Measurements from ENCODE around the gene TBC1D25. TPM values are rescaled to one million over a fixed set of nuclear protein-coding genes. Genes with fewer than 3 reads are reported as not detected.
"Not testable (repeated sequence)": the region's sequence is repeated elsewhere in the genome, so short reads cannot be mapped to it uniquely, and the experiment has no call there.

Gene TBC1D25
- total and polyA plus RNA-seq, 5 donors from 2014 or later = 14.9 to 32.5 (median 18.0) TPM

DNA sequence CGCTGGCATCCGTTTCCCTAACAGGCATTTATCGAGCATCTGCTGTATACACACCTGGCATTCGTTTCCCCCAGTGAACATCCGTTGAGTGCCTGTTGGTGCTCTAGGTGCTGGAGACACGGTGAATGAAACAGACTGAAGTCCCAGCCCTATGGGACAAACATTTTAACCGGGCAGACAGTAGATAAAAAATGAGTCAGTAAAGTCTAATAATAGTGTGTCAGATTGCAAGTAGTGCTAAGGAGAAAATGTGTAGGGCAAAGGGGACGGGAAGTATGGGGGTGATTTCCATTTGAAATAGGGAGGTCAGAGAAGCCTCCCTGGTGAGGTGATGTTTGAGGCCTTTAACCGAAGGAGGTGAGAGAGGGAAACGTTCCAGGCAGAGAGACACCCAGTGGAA, 23.2 kb upstream of the TBC1D25 start:
- Mint-ChIP-seq H3K4me3 (no peak overlapping the region), H3K4me1 (peaks cover 0 to 28% (median 14%) of the 10 kb centered on the region in 4 donors), H3K27ac (no peak overlapping the region), H3K9me3 (no peaks in the 10 kb centered on the region), H3K36me3 (peaks cover 9% of the 10 kb centered on the region), H3K27me3 (no peaks in the 10 kb centered on the region)
- no peak for ATAC-seq (ENCODE audit: low read depth in 2 of 2)
- H3K4me1 ChIP-seq (ENCODE audit: control insufficient read depth, insufficient read depth, low read length, poor library complexity, severe bottlenecking) = peaks cover 9% of the 10 kb centered on the region
- DNase-seq = no peak
- H3K27me3 ChIP-seq (ENCODE audit: control insufficient read depth, insufficient read depth, low read length) = no peaks in the 10 kb centered on the region
- H3K9me3 ChIP-seq (ENCODE audit: control insufficient read depth in 2 of 2, low read length in 2 of 2) = no peaks in the 10 kb centered on the region
- H3K36me3 ChIP-seq (ENCODE audit: control insufficient read depth, insufficient read depth, low read length) = no peaks in the 10 kb centered on the region
- H3K27ac ChIP-seq (ENCODE audit: insufficient read depth, low read length, poor library complexity, severe bottlenecking) = no peak overlapping the region
- no peak overlapping the region for H3K4me3 ChIP-seq (ENCODE audit: low read depth, low read length)

DNA sequence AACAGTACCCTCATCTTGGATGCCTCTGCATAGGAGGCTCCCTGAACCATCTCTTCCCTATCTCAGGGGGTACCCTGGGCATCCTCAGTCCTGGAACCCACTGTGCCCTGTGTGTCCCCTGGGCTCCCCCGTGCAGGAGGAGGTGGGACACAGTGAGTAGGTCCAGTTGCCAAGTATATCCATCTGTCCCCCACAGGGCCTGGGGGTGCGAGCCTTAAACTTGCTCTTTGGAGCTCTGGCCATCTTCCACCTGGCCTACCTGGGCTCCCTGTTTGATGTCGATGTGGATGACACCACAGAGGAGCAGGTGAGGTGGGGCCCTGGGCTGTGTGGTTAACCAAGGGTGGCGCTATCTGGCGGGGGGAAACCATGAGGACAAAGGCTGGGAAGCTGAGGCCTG, 22.5 kb upstream of the TBC1D25 start:
- no peaks in the 10 kb centered on the region for H3K9me3 ChIP-seq (ENCODE audit: control insufficient read depth in 2 of 2, low read length in 2 of 2)
- no peaks in the 10 kb centered on the region for H3K9me3 Mint-ChIP-seq
- ATAC-seq (ENCODE audit: low read depth in 2 of 2) (no peak), DNase-seq (no peak)
- no peak overlapping the region for H3K4me3 ChIP-seq (ENCODE audit: low read depth, low read length)
- H3K4me1 ChIP-seq (ENCODE audit: control insufficient read depth, insufficient read depth, low read length, poor library complexity, severe bottlenecking) = peaks cover 9% of the 10 kb centered on the region
- no peak overlapping the region for H3K27ac Mint-ChIP-seq
- peaks cover 9% of the 10 kb centered on the region for H3K36me3 Mint-ChIP-seq
- no peaks in the 10 kb centered on the region for H3K27me3 ChIP-seq (ENCODE audit: control insufficient read depth, insufficient read depth, low read length)
- H3K36me3 ChIP-seq (ENCODE audit: control insufficient read depth, insufficient read depth, low read length) = no peaks in the 10 kb centered on the region
- H3K27me3 Mint-ChIP-seq = no peaks in the 10 kb centered on the region
- H3K27ac ChIP-seq (ENCODE audit: insufficient read depth, low read length, poor library complexity, severe bottlenecking) = no peak overlapping the region
- no peak overlapping the region for H3K4me3 Mint-ChIP-seq
- H3K4me1 Mint-ChIP-seq = peaks cover 0 to 30% (median 16%) of the 10 kb centered on the region in 4 donors

DNA sequence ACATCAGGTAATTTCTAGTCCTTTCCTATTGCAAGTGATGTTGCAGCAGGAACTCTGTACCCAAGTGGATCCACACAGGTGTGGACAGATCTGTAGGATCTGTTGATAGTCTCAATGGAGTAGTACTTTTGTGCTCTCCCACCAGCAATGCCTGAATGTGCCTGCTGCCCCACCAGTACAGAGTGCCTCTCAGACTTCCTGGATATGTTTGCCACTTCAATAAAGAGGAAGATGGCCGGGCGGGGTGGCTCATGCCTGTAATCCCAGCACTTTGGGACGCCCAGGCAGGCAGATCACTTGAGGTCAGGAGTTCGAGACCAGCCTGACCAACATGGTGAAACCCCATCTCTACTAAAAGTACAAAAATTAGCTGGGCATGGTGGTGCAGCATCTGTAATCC, 20.0 kb upstream of the TBC1D25 start:
- H3K4me1 ChIP-seq (ENCODE audit: control insufficient read depth, insufficient read depth, low read length, poor library complexity, severe bottlenecking) = peaks cover 16% of the 10 kb centered on the region
- not testable (repeated sequence) for H3K9me3 Mint-ChIP-seq; ATAC-seq (ENCODE audit: low read depth in 2 of 2); H3K27me3 Mint-ChIP-seq; DNase-seq; H3K4me3 ChIP-seq (ENCODE audit: low read depth, low read length); H3K27ac ChIP-seq (ENCODE audit: insufficient read depth, low read length, poor library complexity, severe bottlenecking); H3K9me3 ChIP-seq (ENCODE audit: control insufficient read depth in 2 of 2, low read length in 2 of 2); H3K27me3 ChIP-seq (ENCODE audit: control insufficient read depth, insufficient read depth, low read length); H3K36me3 ChIP-seq (ENCODE audit: control insufficient read depth, insufficient read depth, low read length)
- H3K4me3 Mint-ChIP-seq = peak overlapping the region in 2 of 4 donors; percentile 16 to 94
- peaks cover 0 to 31% (median 15%) of the 10 kb centered on the region in 4 donors for H3K4me1 Mint-ChIP-seq
- H3K27ac Mint-ChIP-seq = peak overlapping the region; percentile 72 to 99 (median 94)
- H3K36me3 Mint-ChIP-seq = peaks cover 11% of the 10 kb centered on the region

DNA sequence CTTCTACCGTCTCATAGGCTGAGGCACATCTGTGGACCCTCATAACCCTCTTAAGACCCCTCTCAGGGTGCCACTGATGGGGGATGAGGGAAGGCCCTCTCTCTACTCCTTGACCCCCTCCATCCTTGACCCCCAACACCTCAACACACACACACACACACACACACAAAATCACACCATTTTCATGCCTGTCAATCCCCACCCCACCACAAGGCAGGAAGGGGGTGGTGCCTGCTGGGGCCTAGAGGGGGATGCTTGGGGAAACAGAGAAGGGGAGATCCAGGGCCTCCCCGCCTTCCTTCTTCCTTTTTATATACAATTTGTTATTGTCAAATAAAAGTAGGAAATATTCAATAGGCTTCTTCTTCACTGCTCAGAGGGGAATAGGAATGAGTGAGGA, 19.1 kb upstream of the TBC1D25 start:
- H3K27ac ChIP-seq (ENCODE audit: insufficient read depth, low read length, poor library complexity, severe bottlenecking) = peak overlapping the region; percentile 81
- peaks cover 0 to 31% (median 15%) of the 10 kb centered on the region in 4 donors for H3K4me1 Mint-ChIP-seq
- no peaks in the 10 kb centered on the region for H3K27me3 ChIP-seq (ENCODE audit: control insufficient read depth, insufficient read depth, low read length)
- H3K9me3 ChIP-seq (ENCODE audit: control insufficient read depth in 2 of 2, low read length in 2 of 2) = no peaks in the 10 kb centered on the region
- peak overlapping the region; percentile 94 to 99 (median 95) for H3K27ac Mint-ChIP-seq
- peaks cover 4% of the 10 kb centered on the region for H3K36me3 ChIP-seq (ENCODE audit: control insufficient read depth, insufficient read depth, low read length)
- H3K36me3 Mint-ChIP-seq = peaks cover 7% of the 10 kb centered on the region
- no peaks in the 10 kb centered on the region for H3K27me3 Mint-ChIP-seq
- DNase-seq = peak in 1 of 3 donors; percentile 55
- H3K4me3 ChIP-seq (ENCODE audit: low read depth, low read length) = peak overlapping the region; percentile 76
- peaks cover 16% of the 10 kb centered on the region for H3K4me1 ChIP-seq (ENCODE audit: control insufficient read depth, insufficient read depth, low read length, poor library complexity, severe bottlenecking)
- peak overlapping the region in 3 of 4 donors; percentile 87 to 94 (median 91) for H3K4me3 Mint-ChIP-seq
- no peaks in the 10 kb centered on the region for H3K9me3 Mint-ChIP-seq
- no peak for ATAC-seq (ENCODE audit: low read depth in 2 of 2)

DNA sequence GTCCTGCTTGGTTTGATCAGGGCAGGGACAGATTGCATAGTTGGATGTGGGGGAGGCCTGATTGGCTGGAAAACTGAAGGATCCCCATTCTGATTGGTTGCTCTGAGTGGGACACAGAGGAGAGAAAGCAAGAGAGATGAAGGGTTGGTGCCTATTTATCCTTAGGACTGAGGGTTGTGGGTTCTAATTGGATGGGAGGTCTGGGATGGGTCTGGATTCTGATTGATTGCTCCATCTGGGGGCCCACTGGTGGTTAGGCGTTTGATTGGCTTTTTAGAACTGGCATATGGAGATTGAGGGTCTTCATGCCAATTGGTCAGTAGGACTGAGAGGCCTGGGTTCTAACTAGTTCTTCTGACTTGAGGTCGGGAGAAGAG, 18.6 kb upstream of the TBC1D25 start:
- Histone ChIP-seq H3K27ac (ENCODE audit: insufficient read depth, low read length, poor library complexity, severe bottlenecking) (peak overlapping the region; percentile 81), H3K4me1 (ENCODE audit: control insufficient read depth, insufficient read depth, low read length, poor library complexity, severe bottlenecking) (peaks cover 16% of the 10 kb centered on the region), H3K9me3 (ENCODE audit: control insufficient read depth in 2 of 2, low read length in 2 of 2) (no peaks in the 10 kb centered on the region), H3K4me3 (ENCODE audit: low read depth, low read length) (peak overlapping the region; percentile 76), H3K27me3 (ENCODE audit: control insufficient read depth, insufficient read depth, low read length) (no peaks in the 10 kb centered on the region), H3K36me3 (ENCODE audit: control insufficient read depth, insufficient read depth, low read length) (peaks cover 4% of the 10 kb centered on the region)
- no peak for ATAC-seq (ENCODE audit: low read depth in 2 of 2)
- no peaks in the 10 kb centered on the region for H3K27me3 Mint-ChIP-seq
- no peaks in the 10 kb centered on the region for H3K9me3 Mint-ChIP-seq
- H3K4me3 Mint-ChIP-seq = peak overlapping the region; percentile 87 to 94 (median 91)
- peak overlapping the region; percentile 94 to 99 (median 95) for H3K27ac Mint-ChIP-seq
- H3K4me1 Mint-ChIP-seq = peaks cover 0 to 31% (median 15%) of the 10 kb centered on the region in 4 donors
- peaks cover 6% of the 10 kb centered on the region for H3K36me3 Mint-ChIP-seq
- DNase-seq = peak in 1 of 3 donors; percentile 51

DNA sequence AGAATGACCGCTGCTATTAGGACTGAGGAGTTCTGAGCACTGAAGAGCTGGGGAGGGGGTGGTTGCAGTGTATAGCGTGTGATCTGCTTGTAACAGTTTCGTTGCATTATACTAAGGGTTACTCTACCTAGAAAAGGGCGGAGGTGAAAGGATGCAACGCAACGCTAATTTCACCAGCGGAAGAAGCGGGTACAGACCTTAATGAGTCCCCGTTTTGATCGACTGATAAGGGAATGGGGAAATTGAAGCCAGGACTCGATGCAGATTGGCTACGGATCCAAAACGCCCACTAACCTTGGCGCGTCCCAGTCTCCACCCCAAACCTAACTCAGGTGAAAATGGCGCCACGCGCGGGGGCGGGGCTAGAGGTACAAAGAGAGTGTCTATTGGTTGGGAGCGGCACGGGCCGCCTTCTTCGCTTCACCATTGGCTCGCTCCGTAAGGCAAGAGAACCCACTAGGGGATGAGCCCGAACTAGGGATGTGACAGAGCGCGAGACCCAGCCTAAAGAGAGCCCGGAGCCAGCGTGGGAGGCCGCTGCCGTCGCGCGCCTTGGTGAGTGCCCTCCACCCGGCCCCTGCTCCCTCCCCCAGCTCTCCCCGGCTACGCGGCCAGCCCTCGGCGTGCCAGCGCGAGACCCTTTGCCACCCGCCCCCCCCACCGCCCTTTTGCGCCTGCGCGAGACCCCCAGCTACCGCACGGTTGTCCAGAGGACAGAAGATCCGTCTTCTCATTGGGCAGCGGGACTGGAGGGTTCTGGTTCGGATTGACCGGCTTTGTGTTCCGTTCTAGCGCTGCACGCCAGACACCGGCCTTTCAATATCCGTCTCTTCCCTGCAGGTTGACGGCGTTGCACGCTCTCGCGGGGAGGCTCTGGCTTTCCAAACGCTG, 17.9 kb upstream of the TBC1D25 start, which contains the start of gene EBP:
TSS of gene EBP (plus strand) at position 456 of the 891 bp plus-strand sequence. CDS start 1,964 bp downstream, outside the sequence.
- Histone ChIP-seq H3K9me3 (ENCODE audit: control insufficient read depth in 2 of 2, low read length in 2 of 2) (no peaks in the 10 kb centered on the region), H3K4me1 (ENCODE audit: control insufficient read depth, insufficient read depth, low read length, poor library complexity, severe bottlenecking) (peaks cover 16% of the 10 kb centered on the region), H3K27ac (ENCODE audit: insufficient read depth, low read length, poor library complexity, severe bottlenecking) (peak within 1 kb of the TSS; percentile 81), H3K36me3 (ENCODE audit: control insufficient read depth, insufficient read depth, low read length) (peaks cover 7% of the 10 kb centered on the region), H3K27me3 (ENCODE audit: control insufficient read depth, insufficient read depth, low read length) (no peaks in the 10 kb centered on the region), H3K4me3 (ENCODE audit: low read depth, low read length) (peak within 1 kb of the TSS; percentile 78)
- H3K9me3 Mint-ChIP-seq = no peaks in the 10 kb centered on the region
- ATAC-seq (ENCODE audit: low read depth in 2 of 2) (peak; percentile 92 to 96), DNase-seq (peak; percentile 91 to 97 (median 94))
- H3K27ac Mint-ChIP-seq = peak within 1 kb of the TSS; percentile 94 to 99 (median 95)
- no peaks in the 10 kb centered on the region for H3K27me3 Mint-ChIP-seq
- H3K36me3 Mint-ChIP-seq = peaks cover 6% of the 10 kb centered on the region
- peaks cover 3 to 34% (median 15%) of the 10 kb centered on the region in 4 donors for H3K4me1 Mint-ChIP-seq
- peak within 1 kb of the TSS; percentile 87 to 94 (median 91) for H3K4me3 Mint-ChIP-seq

DNA sequence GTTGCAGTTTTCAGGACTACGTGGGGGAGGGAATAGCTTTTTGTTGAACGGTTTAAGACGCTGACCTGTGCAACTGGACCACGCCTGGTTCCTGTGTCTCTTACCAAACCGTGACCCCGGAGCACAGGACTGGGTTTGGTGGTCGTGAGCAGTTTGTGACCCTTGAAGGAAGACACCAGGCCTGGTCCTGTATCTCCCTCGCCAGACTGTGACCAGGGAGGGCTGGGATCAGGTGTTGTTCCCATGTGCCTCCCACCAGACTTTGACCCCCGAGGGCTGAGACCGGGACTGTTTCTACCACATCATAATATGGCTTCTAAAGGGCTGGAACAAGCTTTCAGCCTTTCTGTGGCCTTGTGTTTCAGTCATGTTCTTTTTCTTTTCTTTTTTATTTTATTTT, 17.2 kb upstream of the TBC1D25 start:
- H3K9me3 Mint-ChIP-seq = no peaks in the 10 kb centered on the region
- Histone ChIP-seq H3K27me3 (ENCODE audit: control insufficient read depth, insufficient read depth, low read length) (no peaks in the 10 kb centered on the region), H3K36me3 (ENCODE audit: control insufficient read depth, insufficient read depth, low read length) (peaks cover 13% of the 10 kb centered on the region), H3K4me3 (ENCODE audit: low read depth, low read length) (peak overlapping the region; percentile 78), H3K4me1 (ENCODE audit: control insufficient read depth, insufficient read depth, low read length, poor library complexity, severe bottlenecking) (peaks cover 16% of the 10 kb centered on the region), H3K9me3 (ENCODE audit: control insufficient read depth in 2 of 2, low read length in 2 of 2) (no peaks in the 10 kb centered on the region), H3K27ac (ENCODE audit: insufficient read depth, low read length, poor library complexity, severe bottlenecking) (peak overlapping the region; percentile 81)
- H3K4me1 Mint-ChIP-seq = peaks cover 5 to 36% (median 17%) of the 10 kb centered on the region in 4 donors
- H3K36me3 Mint-ChIP-seq = peaks cover 8% of the 10 kb centered on the region
- no peaks in the 10 kb centered on the region for H3K27me3 Mint-ChIP-seq
- DNase-seq (no peak), ATAC-seq (ENCODE audit: low read depth in 2 of 2) (no peak)
- peak overlapping the region; percentile 56 to 95 (median 94) for H3K27ac Mint-ChIP-seq
- H3K4me3 Mint-ChIP-seq = peak overlapping the region; percentile 87 to 94 (median 91)
